AG09319 (cell line): ENCODE measurements around the gene WSCD2.

Experiments used
- DNase-seq: peaks from one replicate; pipeline ENCODE4 v3.0.0-alpha.2; 2010; ENCODE audit warnings: low read depth; ENCODE audit errors: extremely low read depth
- TF ChIP-seq, protein P1 (sequence below): IDR thresholded peaks from 2 replicates; pipeline ENCODE4 v1.5.1; 2011; ENCODE audit warnings: low read depth, mild to moderate bottlenecking, inconsistent platforms, low read length, moderate library complexity

Gene WSCD2

DNA sequence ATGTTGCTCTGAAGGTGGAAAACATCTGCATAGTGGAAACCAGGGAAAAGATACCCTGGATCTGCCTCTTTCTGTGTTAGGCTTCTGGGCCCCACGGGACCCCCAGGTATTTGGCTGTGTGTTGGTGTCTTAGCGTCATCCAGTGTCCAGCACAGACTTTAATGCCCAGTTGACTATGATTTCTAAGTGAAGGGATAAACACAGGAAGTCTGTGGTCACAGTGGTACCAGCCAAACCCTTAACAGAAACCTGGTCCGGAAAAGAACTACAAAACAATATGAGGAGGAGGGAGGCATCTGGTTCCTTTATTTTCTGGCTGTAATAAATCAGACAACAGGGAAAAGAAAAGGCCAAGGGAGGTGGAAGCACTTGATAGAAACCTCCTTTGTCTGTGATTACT lies 153.6 kb downstream of the WSCD2 start:
- TF ChIP-seq, protein P1, sequence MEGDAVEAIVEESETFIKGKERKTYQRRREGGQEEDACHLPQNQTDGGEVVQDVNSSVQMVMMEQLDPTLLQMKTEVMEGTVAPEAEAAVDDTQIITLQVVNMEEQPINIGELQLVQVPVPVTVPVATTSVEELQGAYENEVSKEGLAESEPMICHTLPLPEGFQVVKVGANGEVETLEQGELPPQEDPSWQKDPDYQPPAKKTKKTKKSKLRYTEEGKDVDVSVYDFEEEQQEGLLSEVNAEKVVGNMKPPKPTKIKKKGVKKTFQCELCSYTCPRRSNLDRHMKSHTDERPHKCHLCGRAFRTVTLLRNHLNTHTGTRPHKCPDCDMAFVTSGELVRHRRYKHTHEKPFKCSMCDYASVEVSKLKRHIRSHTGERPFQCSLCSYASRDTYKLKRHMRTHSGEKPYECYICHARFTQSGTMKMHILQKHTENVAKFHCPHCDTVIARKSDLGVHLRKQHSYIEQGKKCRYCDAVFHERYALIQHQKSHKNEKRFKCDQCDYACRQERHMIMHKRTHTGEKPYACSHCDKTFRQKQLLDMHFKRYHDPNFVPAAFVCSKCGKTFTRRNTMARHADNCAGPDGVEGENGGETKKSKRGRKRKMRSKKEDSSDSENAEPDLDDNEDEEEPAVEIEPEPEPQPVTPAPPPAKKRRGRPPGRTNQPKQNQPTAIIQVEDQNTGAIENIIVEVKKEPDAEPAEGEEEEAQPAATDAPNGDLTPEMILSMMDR = no peak
- DNase-seq = no peak

DNA sequence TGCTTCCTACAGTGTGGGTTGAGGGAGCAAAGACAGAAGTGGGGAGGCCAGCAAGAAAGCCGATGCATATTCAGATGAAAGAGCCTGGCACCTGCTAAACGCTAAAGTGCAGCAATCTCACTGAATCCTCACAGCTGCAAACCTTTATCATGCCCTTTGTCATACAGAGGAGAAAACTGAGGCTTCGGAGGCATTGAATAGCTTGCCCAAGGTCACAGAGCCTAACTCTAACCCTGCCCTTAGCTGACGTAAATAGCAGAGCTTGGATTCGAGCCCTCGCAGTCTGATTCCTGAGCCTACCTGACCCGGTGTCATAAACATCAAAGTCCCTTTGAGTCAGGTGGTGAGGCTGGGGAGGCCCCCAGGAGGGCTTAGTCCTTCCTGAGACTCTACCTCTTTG lies 155.1 kb downstream of the WSCD2 start:
- DNase-seq = no peak
- TF ChIP-seq, protein P1 = no peak

DNA sequence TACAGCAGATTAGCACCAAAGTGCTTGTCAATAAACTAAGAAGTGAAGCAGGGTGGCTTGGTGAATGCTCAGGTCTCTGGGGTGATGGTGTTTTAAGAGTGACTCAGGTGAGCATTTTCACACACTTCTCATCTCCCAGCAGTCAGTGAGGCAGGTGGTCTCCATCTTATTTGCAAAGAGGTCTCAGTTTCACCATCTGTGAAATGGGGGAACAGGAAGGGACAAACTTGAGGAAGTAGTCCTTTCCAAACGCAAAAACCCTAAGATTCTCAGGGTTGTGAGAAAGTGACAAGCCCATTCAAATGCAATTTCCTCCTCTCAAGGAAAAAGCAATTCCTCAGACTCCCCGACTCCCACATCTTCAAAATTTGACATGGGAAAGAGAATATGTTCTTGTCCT lies 155.9 kb downstream of the WSCD2 start:
- no peak for DNase-seq
- TF ChIP-seq, protein P1 = no peak

DNA sequence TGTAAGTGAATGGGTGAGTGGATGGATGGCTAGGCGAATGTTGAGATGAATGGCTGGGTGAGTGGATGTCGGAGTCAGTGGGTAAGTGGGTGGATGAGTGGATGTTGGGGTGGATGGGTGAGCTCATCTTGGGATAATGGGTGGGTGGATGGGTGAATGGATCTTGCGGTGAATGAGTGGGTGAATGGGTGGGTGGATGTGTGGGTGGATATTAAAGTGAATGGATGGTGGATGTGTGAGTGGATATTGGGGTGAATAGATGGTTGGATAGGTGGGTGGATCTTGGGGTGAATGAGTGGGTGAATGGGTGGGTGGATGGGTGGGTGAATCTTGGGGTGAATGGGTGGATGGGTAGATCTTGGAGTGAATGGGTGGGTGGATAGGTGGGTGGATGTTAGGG lies 158.1 kb downstream of the WSCD2 start:
- TF ChIP-seq, protein P1 = no peak
- DNase-seq = no peak

DNA sequence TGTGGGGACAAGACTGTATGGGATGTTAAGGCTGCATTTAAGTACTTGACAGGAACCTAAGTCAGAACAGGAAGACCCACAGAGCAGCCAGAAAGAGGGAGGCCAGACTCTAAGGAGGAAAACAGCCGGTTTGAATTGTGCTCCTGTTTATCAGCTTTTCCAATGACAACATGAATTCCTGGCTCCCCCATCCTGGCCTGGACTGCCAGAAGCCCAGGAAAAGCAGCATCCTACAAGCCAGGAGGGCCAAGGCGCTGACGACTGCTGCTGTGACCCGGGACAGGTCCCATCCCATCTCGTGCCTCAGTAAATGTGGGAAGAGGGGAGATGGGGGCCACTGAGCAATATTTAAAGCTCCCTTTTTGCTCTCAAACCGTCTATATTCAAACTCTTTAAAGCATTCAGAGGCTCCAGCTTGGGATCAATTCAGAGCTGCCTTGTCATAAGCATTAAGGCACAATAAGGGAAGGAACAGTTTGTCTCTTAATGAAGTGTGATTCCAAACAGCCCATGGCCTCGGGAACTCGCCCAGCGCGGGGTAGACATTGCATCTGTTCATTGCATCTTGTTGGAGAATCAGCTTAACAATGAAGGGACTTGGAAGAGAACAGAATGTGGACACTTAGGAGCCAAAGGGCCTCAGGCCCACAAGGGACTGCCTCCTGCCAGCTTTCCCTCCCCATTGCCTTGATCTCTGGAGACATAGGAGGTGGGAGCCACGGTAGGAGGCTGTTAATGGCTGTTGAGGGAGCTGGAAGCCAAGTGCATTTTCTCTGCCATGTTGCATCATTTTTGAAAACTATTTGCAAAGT lies 160.5 kb downstream of the WSCD2 start:
- TF ChIP-seq, protein P1 = no peak
- no peak for DNase-seq

DNA sequence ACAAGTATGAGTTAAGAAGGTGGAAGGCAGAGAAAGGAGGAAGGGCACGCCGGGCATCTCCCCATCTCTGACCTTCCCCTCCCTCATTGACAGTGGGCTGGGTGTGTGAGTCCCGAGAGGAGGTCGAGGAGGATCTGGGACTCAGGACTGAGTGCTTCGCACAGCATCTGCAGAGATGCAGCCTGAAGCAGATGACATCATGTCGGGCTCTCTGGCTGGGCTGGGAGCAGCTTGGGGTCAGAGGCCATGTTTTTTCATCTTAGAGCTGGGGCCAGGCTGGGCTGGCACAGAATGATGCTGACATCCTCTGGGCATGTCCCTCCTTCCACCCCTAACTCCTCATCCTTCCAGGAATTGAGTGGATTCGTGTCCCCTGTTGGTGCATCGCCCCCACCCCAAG lies 166.6 kb downstream of the WSCD2 start:
- TF ChIP-seq, protein P1 = no peak
- DNase-seq = no peak

DNA sequence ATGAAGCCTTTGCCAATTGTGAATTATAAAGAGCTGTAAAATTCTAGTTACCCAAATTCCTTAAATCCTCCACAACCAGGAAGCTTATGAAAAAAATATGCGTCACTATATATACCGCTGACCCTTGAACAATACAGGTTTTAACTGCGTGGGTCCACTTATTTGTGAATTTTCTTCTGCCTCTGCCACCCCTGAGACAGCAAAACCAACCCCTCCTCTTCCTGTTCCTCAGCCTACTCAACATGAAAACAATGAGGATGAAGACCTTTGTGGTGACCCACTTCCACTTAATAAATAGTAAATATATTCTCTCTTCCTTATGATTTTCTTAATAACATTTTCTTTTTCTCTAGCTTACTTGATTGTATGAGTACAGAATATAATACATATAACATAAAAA lies 167.9 kb downstream of the WSCD2 start:
- TF ChIP-seq, protein P1 = no peak
- DNase-seq = no peak
